Liver (tissue), 3 donors: ENCODE measurements around the gene SULT1A2.

Experiments
- ATF3 ChIP-seq: IDR thresholded peaks from 2 replicates; pipeline ENCODE4 v1.6.1; 2016; ENCODE audit warnings: antibody characterized with exemption
- CTCF ChIP-seq: fragments of 150-350 bp; IDR thresholded peaks from 2 replicates; pipeline ENCODE4 v1.5.1; 2017; ENCODE audit warnings: improper control_type of control experiment, low read depth, low read length; ENCODE audit not compliant: missing input control
- EGR1 ChIP-seq, 2 donors: IDR thresholded peaks; 2 replicates each; pipeline ENCODE4 v1.6.1; 2016 to 2018; ENCODE audit warnings: antibody characterized with exemption in 2 of 2, low read depth in 2 of 2
- FOXA1 ChIP-seq: IDR thresholded peaks from 2 replicates; pipeline ENCODE4 v1.6.1; 2016; ENCODE audit warnings: antibody characterized with exemption
- GABPA ChIP-seq, 2 donors: IDR thresholded peaks in 1 of 2; conservative IDR thresholded peaks in 1 of 2; 2 replicates each; pipeline ENCODE4 v1.6.1; 2016; ENCODE audit warnings: antibody characterized with exemption in 2 of 2, mild to moderate bottlenecking in 1 of 2, moderate library complexity in 1 of 2
- JUND ChIP-seq, 2 donors: IDR thresholded peaks; 2 replicates each; pipeline ENCODE4 v1.6.1; 2016; ENCODE audit warnings: antibody characterized with exemption in 2 of 2
- MAX ChIP-seq: IDR thresholded peaks from 2 replicates; pipeline ENCODE4 v1.6.1; 2016; ENCODE audit warnings: antibody characterized with exemption
- RAD21 ChIP-seq, 2 donors: IDR thresholded peaks; 2 replicates each; pipeline ENCODE4 v1.6.1; 2016; ENCODE audit warnings: antibody characterized with exemption in 2 of 2, mild to moderate bottlenecking in 2 of 2
- REST ChIP-seq: IDR thresholded peaks from 2 replicates; pipeline ENCODE4 v1.6.1; 2016; ENCODE audit warnings: antibody characterized with exemption, mild to moderate bottlenecking
- RXRA ChIP-seq, 2 donors: IDR thresholded peaks; 2 replicates each; pipeline ENCODE4 v1.6.1; 2017 to 2018; ENCODE audit warnings: antibody characterized with exemption in 2 of 2, mild to moderate bottlenecking in 1 of 2
- SP1 ChIP-seq: IDR thresholded peaks from 2 replicates; pipeline ENCODE4 v1.6.1; 2018; ENCODE audit warnings: antibody characterized with exemption, mild to moderate bottlenecking
- ZBTB33 ChIP-seq: IDR thresholded peaks from 2 replicates; pipeline ENCODE4 v1.6.1; 2016; ENCODE audit warnings: antibody characterized with exemption
- donor health status: healthy.
- donor health status: healthy.

GRCh38 chr16:28621481-28622155, 24.8 kb upstream of the SULT1A2 start:
- TF ChIP-seq CTCF (no peak), FOXA1 (no peak), MAX (no peak), ZBTB33 (no peak), GABPA (IDR thresholded peaks at IDR 0.05 in 1 of 2, conservative IDR thresholded peaks at IDR 0.05 in 1 of 2) (no peak), ATF3 (no peak), REST (no peak), JUND (IDR thresholded peaks at IDR 0.05) (no peak), RAD21 (IDR thresholded peaks at IDR 0.05) (no peak), SP1 (no peak), EGR1 (IDR thresholded peaks at IDR 0.05; ENCODE audit: low read depth in 2 of 2) (no peak), RXRA (IDR thresholded peaks at IDR 0.05) (peak in 1 of 2 donors; percentile 45)
